Effector CD4-positive, alpha-beta T cell (primary cell): Measurements from ENCODE around the gene CORIN.
"Not testable (repeated sequence)": the region's sequence is repeated elsewhere in the genome, so short reads cannot be mapped to it uniquely, and the experiment has no call there.

ENCODE experiments used
- DNase-seq: peaks from one replicate; pipeline ENCODE4 v3.0.0-alpha.2; 2020

Gene CORIN

DNA sequence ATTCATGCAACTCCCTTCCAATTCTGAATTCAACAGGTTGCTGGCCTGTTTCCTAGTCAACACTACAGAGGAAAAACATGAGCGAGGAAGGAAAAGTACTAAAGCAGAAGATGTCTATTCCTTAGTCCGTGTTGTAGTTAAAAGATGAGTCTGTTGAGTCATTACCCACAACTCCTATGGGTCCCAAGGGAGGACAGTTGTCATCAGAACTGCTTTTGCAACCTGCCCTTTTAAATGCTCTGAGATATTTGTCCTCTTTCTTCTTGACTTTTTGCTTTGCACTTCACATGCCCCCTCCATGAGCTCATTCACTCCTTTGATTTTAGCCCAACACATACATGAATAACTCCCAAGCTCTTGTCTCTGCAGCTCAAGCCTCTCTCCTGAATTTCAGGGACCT, 119.2 kb downstream of the CORIN start:
- no peak for DNase-seq

DNA sequence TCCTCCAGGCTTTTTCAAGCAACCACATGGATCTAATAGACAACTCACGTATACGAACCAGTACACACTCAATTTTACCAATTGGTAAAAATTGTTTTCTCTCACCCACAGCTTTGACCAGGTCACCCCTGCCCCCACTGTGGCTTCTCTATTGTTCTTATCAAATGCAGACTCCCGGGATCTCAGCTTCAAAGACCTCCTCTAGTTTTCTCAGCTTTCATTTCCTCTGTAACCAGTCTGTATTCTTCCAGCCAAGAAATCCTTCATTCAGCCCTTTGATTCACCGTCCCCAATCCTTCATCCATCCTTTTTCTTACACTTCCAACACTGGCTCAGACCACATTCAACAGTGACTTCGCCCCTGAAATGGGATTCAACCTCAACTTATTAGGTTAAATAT, 120.7 kb downstream of the CORIN start:
- no peak for DNase-seq

DNA sequence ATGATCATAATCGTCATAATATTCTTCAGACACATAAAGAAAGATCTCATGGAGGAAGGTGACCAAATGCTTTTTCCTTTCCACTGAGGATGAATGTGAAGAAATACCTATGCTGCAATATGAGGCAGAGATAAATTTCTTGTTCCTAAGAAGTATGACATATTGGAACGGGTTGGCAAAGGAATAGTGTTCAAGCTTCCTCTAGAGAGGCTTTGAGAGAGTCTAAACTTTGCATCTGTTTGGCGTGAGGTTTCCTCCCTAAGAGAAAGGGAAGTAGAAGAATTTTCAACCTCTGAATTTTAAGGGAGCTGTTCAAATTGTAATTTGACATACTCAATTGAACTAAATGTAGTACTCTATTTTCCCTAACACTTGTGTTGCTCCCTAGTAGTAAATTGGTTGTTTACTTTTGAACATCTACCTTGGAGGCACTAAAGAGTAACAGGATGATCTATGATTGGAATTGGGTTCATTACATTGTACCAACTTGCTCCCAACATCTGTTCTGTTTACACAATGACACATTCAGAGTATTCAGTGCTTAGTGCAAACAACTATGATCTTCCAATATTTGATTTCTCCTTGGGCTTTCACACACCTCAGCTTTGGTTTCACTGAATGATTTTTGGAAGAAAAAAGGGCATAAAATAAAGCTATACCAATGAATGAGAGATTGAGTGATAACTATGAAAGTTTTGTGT, 122.0 kb downstream of the CORIN start:
- DNase-seq: no peak

DNA sequence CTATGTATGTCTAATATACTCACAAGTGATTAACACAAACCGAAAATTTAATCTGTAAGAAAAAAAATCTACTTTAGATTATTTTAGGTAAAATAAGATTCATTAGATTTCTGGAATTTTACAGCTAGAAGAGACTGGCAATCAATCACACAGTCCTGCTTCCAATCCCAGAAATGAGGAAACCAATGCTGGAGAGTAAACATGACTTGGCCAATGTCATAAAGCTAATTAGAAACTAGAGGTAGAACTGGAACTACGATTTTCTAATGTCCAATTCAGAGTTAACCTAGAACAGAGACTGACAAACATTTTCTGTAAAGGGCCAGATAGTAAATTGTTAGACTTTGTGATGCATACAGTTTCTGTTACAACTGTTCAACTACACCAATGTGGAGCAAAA, 123.6 kb downstream of the CORIN start:
- DNase-seq: no peak

DNA sequence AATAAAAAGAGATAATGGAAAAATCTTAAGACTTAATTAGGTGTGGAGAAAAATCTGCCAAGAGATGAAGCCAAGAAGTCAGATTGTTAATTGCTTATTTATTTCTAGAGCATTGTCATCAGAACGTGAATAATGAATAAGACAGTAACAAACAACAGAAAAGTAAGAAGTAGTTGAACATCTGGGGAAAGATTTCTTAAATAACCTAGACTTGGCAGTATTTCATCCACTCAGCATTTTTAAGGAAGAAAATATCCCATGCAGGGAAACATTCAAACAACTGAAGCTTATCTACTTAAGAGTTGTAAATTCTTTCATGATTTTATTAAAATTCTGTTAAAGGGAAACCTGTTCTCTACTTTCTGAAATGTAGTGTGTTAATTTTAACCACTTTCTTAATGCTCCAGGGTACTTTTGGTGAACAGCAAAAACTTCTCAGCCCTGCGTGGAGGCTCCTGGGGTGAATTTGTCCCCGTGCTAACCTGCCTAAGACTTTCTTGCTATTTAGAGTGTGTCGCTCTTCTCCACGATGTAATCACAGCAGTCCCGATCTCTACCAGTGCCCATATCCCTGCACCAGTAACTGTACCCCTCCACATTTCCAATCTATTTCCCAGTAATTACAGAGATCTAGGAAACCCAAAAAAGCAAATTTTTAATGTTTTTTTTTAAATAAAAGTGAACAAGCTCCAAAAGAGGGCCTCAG, 124.6 kb downstream of the CORIN start:
- DNase-seq: no peak

DNA sequence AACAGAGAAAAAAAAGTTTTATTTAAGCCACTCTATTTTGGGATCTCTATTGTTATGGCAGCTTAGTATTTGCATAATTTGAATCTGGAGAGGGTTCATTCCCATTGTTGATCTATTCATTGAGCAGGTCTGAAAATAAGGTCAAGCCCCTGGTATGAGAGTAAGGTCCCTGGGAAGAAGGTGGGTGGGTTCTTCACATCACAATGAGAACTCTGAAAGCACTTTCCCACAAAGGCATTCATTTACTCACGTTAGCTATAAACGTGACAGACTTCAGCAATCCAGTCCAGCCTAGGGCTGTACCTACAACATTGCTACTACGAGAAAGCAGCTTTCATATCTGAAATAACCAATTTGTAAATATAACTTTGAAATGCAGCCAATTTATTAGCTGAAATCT, 126.2 kb downstream of the CORIN start:
- DNase-seq: no peak

DNA sequence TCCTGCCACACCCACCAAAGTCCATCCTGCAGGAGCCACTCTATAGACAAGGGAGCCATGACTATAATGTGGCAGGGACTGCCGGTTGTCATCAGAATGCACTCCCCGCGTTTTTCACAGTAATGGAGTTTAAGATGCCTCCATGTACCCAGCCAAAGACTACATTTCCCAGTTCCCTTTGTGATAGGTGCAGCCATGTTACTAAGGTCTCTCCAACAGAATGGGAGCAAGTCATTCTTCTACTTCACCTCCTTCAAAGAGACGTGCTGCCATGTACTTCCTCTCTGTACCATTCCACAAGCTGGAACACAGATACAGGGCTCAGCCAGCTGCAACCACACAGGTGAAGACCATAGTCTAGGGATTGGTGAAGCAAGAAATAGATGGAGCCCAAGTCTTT, 126.7 kb downstream of the CORIN start:
- DNase-seq: no peak

DNA sequence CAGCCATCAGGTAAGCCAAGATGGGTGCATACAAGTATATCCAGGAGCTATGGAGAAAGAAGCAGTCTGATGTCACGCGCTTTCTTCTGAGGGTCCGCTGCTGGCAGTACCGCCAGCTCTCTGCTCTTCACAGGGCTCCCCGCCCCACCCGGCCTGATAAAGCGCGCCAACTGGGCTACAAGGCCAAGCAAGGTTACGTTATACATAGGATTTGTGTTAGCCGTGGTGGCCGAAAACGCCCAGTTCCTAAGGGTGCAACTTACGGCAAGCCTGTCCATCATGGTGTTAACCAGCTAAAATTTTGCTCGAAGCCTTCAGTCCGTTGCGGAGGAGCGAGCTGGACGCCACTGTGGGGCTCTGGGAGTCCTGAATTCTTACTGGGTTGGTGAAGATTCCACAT, 131.5 kb downstream of the CORIN start:
- DNase-seq: not testable (repeated sequence)

DNA sequence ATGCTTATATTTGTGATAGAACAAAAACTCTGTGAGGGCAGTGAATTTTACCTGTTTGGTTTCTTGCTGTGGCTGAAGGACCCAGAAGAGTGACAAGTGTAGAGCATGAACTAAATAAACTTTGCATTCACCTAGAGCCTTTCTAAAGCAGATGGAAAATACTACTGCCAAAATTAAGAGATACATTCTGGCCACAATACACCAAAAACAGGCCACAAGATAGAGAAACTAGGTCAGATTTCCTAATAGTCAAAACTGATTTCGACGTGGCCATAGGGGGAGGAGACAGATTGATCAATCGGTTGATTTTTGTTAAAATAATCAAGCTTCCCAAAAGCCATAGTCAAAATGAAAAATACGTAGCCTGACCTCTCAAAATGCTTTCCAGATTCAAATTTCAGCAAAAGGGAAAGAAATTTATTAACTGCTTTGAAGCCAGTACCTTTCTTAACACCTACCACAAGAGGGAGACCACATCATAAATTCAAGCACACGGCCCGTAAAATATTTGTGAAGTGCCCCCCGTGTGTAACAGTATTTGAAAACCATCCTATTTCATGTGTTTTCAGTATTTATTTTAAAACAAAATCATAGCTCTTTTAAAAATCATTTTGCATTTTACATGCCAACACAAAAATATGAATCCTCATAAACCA, 132.4 kb downstream of the CORIN start:
- no peak for DNase-seq

DNA sequence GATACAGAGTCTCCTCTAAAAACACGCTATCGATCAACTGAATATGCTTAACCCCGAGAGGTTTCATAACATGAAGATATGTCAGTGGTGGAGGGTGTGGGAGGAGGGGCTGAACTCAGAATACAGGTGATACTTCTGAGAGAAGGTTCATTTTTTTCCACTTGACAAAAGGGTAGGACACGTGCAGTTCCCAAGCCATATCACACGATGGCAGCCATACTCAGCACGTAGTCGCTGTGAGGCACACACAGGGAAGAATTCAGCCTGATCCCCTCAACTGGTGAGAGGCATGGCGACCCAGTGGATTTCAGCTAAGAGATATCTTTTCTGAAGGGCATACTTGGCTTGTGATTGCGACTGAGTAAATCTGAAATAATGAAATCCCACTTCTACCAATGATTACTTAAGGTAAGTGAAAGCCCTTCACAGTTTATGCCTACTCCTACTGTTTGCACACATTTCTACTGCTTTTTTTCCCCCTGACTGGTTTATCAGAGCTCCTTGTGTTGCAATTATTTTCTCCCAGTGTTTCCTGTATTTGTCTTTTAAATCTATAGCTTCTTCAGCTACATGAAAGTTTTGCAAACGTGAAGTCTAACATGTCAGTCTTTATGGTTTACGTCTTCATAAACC, 133.1 kb downstream of the CORIN start:
- no peak for DNase-seq

DNA sequence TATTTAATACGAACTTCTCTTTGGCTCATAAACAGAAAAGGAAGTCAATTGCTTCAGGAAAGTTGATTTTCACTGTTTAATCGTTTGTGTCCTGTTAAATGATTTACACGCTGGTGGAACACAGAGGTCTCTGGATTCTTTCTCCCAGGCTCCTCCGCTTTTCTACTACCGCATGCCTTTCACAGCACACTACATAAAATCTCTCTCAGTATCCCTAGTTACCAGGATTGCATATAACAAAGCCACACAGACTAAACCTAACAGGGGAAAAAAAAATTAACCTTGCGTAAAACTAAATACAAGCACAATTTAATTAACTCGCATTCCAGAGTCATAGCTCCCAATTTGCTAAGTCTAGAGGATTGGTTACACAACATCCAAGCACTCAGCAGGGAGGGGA, 133.9 kb downstream of the CORIN start:
- no peak for DNase-seq

DNA sequence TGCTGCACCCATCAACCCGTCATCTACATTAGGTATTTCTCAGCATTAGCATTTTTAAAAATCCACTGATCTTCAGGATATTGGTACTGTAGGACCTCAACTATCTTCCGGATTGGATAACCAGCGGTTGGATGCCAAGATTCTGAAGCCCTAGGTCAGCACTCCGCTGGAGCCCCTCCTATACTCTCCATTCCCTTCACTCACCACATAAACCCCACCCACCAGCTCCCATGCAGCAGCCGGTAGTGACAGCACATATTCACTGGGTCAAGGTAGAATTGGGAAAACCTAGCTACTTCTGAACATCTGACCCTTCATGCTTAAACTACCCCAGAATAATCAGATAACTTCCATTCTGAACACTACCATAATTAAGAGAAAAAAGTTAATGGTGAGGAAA, 134.9 kb downstream of the CORIN start:
- DNase-seq: no peak

DNA sequence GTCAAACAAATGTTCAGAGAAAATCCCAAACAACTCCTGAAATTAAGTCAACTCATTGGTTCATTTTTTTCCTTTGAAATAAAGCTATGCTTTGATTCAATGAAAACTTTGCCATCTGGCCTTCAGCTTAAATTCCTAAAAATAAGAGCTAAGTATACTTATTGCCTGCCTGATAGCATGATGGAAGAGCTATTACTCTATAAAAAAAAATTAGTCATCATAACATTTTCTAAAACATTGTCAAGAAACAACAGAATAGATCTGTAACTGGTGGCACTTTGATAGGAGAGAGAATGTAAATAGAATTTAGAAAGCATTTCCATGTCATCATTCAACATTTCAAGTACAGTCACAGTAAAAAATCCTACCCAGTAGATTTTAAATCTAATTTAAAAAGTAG, 136.6 kb downstream of the CORIN start:
- no peak for DNase-seq

DNA sequence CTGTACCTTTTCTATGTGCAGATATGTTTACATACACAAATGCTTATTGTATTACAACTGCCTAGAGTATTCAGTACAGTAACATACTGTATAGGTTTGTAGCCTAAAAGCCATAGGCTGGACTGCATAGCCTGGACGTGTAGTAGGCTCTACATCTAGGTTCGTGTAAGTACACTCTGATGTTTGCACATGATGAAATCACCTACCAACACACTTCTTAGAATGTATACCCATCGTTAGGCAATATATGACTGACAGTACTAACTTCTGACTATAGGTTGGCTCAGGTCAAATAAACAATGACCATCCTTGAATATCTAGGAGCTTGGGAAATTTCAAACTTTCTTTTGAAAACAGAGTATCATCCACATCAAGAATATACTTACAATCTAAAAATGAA, 139.0 kb downstream of the CORIN start:
- DNase-seq: no peak

DNA sequence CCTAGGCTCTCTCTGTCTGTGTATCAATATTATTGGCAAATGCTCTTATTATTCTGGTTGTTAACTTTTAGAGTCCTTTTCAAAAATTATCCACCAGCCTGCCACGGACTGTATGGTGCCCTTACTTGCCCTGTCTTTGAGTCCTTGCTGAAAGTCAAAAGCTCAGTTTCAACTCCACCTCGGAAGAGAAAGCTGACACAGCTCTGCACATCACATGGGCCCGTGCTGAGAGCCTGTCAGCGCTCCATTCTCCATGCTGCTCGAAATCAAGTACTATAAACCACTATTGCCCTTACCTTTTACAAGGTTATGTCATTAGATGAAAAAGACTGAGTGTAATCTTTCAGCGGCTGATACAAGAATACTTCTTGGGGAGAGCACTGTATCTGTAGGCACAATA, 141.0 kb downstream of the CORIN start:
- DNase-seq: no peak

DNA sequence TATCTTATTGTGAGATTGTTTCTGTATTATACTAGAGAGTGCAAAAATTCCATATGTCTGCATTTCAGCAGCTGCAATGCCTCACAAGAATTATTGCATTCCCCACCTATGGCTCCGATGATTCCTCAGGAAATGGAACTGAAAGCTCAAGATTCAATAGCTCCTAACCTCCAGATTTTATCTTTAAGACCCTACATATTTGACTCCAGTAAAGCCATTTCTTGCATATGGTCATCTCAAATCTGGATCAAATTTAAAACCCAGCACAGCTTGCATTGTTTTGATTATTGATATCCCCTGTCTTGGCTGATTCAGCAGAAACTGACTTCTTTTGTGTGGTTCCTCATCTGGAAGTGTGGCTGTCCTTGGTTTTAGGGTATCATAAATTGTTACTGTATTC, 142.6 kb downstream of the CORIN start:
- DNase-seq: no peak

DNA sequence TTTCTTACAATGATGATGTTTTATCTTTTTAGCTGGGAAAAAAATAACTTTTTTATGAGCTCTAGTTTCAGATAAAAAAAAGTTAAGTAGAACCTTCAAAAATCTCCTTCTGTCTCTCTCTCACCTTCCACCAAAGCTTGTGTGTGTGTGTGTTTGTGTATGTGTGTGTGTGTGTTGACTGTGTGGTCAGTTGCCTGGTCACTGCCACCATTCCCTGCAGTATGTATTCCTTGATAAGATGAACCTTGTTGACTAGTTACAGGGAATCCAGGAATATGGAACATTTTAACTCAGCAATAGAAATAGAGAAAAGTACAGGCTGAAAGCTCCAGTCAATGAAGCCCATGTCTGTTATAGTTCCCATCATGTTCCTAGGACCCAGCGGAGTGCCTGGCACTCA, 143.5 kb downstream of the CORIN start:
- no peak for DNase-seq

DNA sequence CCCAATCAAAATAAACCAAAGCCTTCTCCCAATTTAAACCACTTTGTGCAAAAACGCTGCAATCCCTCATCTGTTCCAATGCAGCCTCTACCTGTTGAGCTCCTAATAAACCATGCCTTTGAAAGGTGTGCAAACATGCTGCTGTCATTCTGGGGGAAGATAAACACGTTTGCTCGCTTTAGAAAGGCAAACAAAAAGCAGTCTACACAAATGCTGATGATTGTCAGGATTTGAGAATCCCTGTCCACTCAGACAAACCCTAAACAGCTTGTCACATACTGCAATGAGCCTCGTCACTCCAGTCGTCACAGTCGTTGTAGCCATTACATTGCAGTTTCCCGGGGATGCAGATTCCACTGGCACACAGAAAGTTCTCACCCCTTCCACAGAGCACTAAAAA, 145.2 kb downstream of the CORIN start:
- DNase-seq: no peak

DNA sequence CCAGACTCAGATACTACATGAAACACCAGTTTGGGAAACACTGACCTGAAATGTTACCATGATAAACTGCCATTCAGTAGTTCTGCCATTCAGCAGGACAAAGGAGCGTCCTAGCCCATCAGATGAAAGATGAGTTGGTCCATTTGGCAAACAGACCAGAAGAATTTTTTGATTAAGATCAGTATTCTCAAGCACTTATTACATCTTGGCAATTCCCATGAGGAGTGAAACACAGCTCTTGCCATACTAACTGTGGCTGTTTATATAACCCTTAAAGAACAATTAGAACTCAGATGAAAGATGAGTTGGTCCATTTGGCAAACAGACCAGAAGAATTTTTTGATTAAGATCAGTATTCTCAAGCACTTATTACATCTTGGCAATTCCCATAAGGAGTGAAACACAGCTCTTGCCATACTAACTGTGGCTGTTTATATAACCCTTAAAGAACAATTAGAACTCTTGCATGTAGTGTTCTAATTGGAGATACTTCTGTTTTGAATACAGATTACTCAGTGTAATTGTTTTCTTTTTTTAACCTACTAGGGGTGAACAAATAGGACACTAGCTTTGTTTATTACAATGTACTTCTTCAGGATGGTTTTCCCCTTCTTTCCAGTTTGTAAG, 146.0 kb downstream of the CORIN start:
- not testable (repeated sequence) for DNase-seq

DNA sequence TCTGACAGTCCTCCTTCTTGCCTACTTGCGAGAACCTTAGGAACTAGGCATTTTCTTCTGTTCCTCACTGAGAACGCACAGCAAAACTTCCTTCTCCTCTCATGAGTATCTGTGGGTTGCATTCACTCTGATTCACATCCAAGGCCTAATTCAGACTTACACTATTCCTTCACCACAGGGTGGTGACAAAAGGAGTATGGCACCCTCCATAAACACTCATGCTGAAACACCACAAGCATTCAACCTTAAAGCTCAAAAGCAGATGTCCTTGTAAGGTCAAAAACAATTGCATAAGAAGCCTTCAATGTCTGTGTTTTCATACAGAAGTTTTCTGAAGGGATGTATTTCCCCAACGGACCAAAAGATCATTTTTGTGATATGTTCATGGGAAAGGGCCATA, 147.3 kb downstream of the CORIN start:
- no peak for DNase-seq

DNA sequence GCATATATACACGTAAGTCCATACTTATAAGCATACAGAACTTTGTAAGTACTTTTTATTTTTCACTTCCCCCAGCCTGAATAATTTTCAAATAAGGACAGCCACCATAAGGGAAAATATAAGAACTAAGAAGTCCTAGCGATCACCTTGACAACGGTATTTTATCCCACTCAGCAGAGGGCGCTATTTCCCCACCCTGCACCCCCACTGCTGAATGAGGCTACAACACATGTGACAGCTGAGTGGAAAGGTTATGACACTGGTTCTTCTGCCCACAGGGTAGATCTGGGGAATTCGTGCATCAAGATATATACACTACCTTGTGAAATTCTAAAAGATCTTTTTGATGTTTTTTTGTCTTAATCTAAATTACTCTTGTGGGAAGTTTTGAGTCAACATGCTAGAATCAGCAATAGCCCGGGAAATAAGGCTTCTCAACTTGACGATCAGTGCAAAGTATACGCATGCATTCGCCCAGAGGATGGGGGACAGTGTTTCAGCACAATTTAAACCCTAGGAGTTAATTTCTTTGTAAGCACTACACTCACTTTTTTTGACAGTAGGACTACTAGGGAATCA, 151.5 kb downstream of the CORIN start:
- DNase-seq: peak; percentile 30

DNA sequence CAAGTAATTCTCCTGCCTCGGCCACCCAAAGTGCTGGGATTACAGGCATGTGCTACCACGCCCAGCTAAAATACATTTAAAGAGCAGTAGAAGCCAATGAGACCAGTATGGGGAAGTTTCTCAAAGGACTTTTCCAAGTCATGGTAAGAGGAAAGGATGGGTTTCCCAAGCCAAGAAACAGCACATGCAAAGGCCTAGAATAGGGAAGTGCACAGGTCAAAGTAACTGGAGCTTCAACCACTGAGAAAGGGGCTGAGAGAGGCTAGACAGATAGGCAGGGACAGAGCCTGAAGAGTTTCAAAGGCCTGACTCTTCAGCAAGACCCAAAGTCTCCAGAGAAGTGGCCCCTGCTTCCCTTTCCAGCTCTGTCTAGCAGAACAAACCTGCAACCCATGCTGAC, 162.1 kb downstream of the CORIN start:
- DNase-seq: no peak

DNA sequence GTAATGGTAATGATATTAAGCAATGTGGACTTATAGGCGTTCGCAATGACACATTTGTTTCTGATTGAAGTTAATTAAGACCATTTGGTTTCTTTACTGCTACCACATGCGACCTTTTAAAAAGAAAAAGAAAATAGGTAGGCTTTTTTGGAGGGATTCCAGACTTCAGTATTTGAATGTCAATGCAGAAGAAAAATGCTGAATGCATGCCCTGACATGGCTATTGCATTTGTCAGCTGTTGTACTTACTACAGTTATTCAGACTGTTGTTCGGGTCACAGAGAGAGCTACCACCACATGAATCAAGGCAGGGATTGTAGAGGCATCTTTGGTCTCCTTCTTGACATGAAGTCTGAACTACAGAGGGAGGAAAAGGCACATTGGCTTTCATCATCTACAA, 163.7 kb downstream of the CORIN start:
- no peak for DNase-seq
